Cardiac muscle cell (in vitro differentiated cells and primary cell): ENCODE data around the gene MAPK10. TPM values are rescaled to one million over a fixed set of nuclear protein-coding genes. Genes with fewer than 3 reads are reported as not detected.
A peak's percentile ranks its signal among the peaks of the same experiment; 100 is the strongest.

Source experiments
- DNase-seq, 2 donors: peaks; one replicate each; pipeline versions ENCODE4 v3.0.0 to v3.0.0-alpha.2; 2010 to 2017; ENCODE audit warnings: low read depth in 1 of 2, low spot score in 1 of 2
- H3K27ac ChIP-seq: fragments of 200-600 bp; sonication (generic); 2 replicates; pipeline ENCODE4 v1.5.1; 2016
- H3K27me3 ChIP-seq: fragments of 200-600 bp; sonication (generic); 2 replicates; pipeline ENCODE4 v1.6.0; 2016; ENCODE audit warnings: control low read depth
- H3K36me3 ChIP-seq: fragments of 200-600 bp; sonication (generic); 2 replicates; pipeline ENCODE4 v1.5.1; 2016; ENCODE audit warnings: control low read depth
- H3K4me1 ChIP-seq: fragments of 200-600 bp; sonication (generic); 2 replicates; pipeline ENCODE4 v1.8.1; 2017; ENCODE audit warnings: low read depth, mild to moderate bottlenecking, mixed run types
- H3K4me3 ChIP-seq: fragments of 200-600 bp; sonication (generic); 2 replicates; pipeline ENCODE4 v1.5.1; 2016; ENCODE audit warnings: mild to moderate bottlenecking
- H3K9me3 ChIP-seq: fragments of 200-600 bp; sonication (generic); 2 replicates; pipeline ENCODE4 v1.5.1; 2017; ENCODE audit warnings: low read depth, mild to moderate bottlenecking, control low read depth
- CTCF ChIP-seq: IDR thresholded peaks from 2 replicates; pipeline ENCODE4 v1.5.1; 2012; ENCODE audit warnings: low read depth, mild to moderate bottlenecking, low read length
- polyA plus RNA-seq: library from polyadenylated mRNA; unstranded; fragments of >200 nt; fragmentation: Nextera tagmentation; extraction: Ambion mirVana; gene quantifications from 2 replicates; pipeline ENCODE4 v1.2.1, GENCODE V29; 2016
- total RNA-seq: library from RNA; depleted of rRNA; stranded (reverse); fragments of >200 nt; gene quantifications from 2 replicates; pipeline ENCODE4 v1.2.3, GENCODE V29; 2016

MAPK10 gene
- total and polyA plus RNA-seq, 2 experiments from 2014 or later = 13.9 to 22.8 TPM

- no peak overlapping the region for H3K27ac ChIP-seq
- H3K36me3 ChIP-seq = no peaks in the 10 kb centered on the region
- no peak for DNase-seq
- H3K9me3 ChIP-seq = no peaks in the 10 kb centered on the region
- no peaks in the 10 kb centered on the region for H3K27me3 ChIP-seq
- TF ChIP-seq CTCF = no peak
- H3K4me3 ChIP-seq = no peak overlapping the region
- no peaks in the 10 kb centered on the region for H3K4me1 ChIP-seq
Measured at GRCh38 chr4:86131456-86131855, 228.4 kb downstream of the MAPK10 start.

GRCh38 chr4:86130160-86130933 is 229.5 kb downstream of the MAPK10 start:
- Histone ChIP-seq H3K9me3 (no peaks in the 10 kb centered on the region), H3K27me3 (no peaks in the 10 kb centered on the region), H3K4me3 (no peak overlapping the region), H3K27ac (no peak overlapping the region), H3K36me3 (no peaks in the 10 kb centered on the region), H3K4me1 (no peaks in the 10 kb centered on the region)
- DNase-seq = no peak
- TF ChIP-seq CTCF = no peak

GRCh38 chr4:86129546-86129945 is 230.3 kb downstream of the MAPK10 start:
- Histone ChIP-seq H3K36me3 (no peaks in the 10 kb centered on the region), H3K27ac (no peak overlapping the region), H3K9me3 (no peaks in the 10 kb centered on the region), H3K4me3 (no peak overlapping the region), H3K4me1 (no peaks in the 10 kb centered on the region), H3K27me3 (no peaks in the 10 kb centered on the region)
- no peak for DNase-seq
- TF ChIP-seq CTCF = no peak

- Histone ChIP-seq H3K4me1 (no peaks in the 10 kb centered on the region), H3K36me3 (no peaks in the 10 kb centered on the region), H3K9me3 (no peaks in the 10 kb centered on the region), H3K27ac (no peak overlapping the region), H3K4me3 (no peak overlapping the region), H3K27me3 (no peaks in the 10 kb centered on the region)
- DNase-seq = peak in 1 of 2 donors; percentile 23
- TF ChIP-seq CTCF = no peak
Measured at GRCh38 chr4:86122404-86122803, 237.4 kb downstream of the MAPK10 start.

GRCh38 chr4:86118711-86119110 is 241.1 kb downstream of the MAPK10 start:
- Histone ChIP-seq H3K27me3 (no peaks in the 10 kb centered on the region), H3K9me3 (no peaks in the 10 kb centered on the region), H3K27ac (no peak overlapping the region), H3K4me3 (no peak overlapping the region), H3K36me3 (no peaks in the 10 kb centered on the region), H3K4me1 (no peaks in the 10 kb centered on the region)
- no peak for TF ChIP-seq CTCF
- DNase-seq = no peak
